Measurements from ENCODE around the gene ZNF525.

DNA sequence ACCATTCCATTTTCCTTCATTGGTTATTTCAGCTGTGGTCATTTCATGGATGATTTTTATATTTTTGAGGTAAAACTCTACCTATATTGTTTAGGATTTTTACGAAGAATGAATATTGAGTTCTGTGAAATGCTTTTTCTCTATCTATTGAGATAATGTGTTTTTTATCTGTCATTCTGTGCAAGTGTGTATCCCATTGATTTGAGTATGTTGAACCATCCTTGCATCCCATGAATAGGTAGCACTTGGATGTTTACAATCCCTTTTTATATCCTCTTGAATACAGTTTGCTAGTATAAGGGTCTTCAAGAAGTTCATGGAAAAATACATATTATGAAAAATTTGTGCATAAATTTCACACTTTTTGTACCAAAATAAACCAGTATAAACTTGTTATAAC is 9.8 kb upstream of the ZNF525 start:
- no peak for TF ChIP-seq EZH2phosphoT487 (IDR thresholded peaks at IDR 0.05; ENCODE audit: insufficient read depth, low read depth)
- no peak for TF ChIP-seq EZH2 (IDR thresholded peaks at IDR 0.05; ENCODE audit: insufficient read depth, poor library complexity, severe bottlenecking)

All from GM23248 (cell line).